ENCODE measurements around the gene CLP1. TPM values are rescaled to one million over a fixed set of nuclear protein-coding genes. Genes with fewer than 3 reads are reported as not detected.

The CLP1 gene
- total and polyA plus RNA-seq, 12 donors: 2.9 to 9.0 (median 7.1) TPM

DNA sequence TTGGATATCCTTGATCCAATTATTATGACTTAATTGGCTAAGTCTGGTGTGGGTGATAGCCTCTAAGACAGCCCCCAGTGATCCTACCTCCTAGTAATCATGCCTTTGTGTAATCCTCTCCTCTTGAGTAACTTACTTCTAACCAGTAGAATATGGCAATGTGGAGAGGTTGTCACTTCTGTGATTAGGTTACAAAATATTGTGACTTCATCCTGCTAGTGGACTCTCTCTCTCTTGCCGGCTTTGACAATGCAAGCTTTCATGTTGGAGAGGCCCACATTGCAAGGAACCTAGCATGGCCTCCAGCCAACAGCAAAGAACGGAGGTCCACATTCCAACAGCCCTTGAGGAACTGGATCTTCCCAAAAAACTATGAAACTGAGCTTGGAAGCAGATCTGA lies 27.4 kb upstream of the CLP1 start:
- Histone ChIP-seq H3K4me1 (no peaks in the 10 kb centered on the region), H3K36me3 (no peaks in the 10 kb centered on the region), H3K9me3 (no peaks in the 10 kb centered on the region), H3K27me3 (peaks cover 0 to 11% (median 0%) of the 10 kb centered on the region in 7 donors), H3K27ac (no peak overlapping the region), H3K4me3 (no peak overlapping the region)
- 57 to 59% methylated on average over 2 of the region's 2 CpGs for WGBS, 2 donors
- TF ChIP-seq, protein P1, sequence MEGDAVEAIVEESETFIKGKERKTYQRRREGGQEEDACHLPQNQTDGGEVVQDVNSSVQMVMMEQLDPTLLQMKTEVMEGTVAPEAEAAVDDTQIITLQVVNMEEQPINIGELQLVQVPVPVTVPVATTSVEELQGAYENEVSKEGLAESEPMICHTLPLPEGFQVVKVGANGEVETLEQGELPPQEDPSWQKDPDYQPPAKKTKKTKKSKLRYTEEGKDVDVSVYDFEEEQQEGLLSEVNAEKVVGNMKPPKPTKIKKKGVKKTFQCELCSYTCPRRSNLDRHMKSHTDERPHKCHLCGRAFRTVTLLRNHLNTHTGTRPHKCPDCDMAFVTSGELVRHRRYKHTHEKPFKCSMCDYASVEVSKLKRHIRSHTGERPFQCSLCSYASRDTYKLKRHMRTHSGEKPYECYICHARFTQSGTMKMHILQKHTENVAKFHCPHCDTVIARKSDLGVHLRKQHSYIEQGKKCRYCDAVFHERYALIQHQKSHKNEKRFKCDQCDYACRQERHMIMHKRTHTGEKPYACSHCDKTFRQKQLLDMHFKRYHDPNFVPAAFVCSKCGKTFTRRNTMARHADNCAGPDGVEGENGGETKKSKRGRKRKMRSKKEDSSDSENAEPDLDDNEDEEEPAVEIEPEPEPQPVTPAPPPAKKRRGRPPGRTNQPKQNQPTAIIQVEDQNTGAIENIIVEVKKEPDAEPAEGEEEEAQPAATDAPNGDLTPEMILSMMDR (IDR thresholded peaks at IDR 0.05): no peak
- ATAC-seq (no peak), DNase-seq (no peak)
- intact Hi-C loops (cut with DNase I): no loop called here

DNA sequence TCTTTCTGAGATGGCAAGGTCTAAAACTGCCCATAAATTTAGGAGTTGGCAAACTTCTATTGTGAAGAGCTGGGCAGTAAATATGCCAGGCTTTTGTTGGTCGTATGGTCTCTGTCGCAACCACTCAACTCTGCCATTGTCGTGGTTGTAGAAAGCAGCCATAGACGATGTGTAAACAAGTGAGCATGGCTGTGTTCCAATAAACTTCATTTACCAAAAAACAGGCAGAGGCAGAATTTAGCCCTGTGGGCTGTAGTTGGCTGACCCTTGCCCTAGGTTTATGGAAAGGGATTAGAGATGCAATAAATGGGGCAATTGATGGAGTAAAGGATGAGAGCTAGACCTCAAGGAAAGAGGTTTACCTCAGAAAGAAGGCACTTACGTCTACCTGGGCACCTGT lies 25.4 kb upstream of the CLP1 start:
- intact Hi-C loops (cut with DNase I): no loop called here
- Histone ChIP-seq H3K4me3 (no peak overlapping the region), H3K9me3 (no peaks in the 10 kb centered on the region), H3K27ac (no peak overlapping the region), H3K27me3 (peaks cover 0 to 13% (median 0%) of the 10 kb centered on the region in 7 donors), H3K4me1 (no peaks in the 10 kb centered on the region), H3K36me3 (no peaks in the 10 kb centered on the region)
- TF ChIP-seq, protein P1 (IDR thresholded peaks at IDR 0.05): no peak
- ATAC-seq (no peak), DNase-seq (no peak)
- whole genome bisulfite sequencing, 2 donors: 77 to 79% methylated on average over 5 of the region's 5 CpGs

DNA sequence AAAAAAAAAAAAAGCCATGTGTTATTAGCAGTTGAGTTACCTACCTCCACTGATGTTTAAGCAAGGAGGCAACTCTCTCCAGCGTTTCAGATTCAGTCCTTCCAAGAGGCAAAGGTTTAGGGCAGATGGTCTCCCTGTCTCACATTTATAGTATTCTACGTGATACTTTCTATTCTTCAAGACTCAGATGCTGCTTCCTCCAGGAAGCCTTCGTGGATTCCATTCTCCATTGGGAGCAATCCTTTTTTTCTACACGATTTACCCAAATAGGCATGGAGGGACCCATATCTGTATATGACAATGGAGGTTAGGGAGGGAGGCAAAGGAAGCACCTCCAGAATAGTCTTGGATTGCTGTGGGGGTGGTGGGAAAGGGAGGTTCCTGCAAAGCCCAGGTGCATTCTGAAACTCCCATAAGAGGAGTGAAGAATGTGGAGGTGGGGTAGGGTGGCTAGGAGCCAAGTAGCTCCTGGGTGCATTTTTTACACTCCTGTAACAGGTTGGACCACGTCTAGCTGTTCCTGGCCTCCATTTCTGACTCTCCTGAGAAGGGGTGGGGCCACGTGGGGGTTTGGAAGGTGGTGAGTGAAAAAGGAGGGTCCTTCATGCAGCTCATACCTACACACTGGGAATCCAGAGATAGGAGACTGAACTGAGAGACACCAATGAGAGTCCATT lies 24.0 kb upstream of the CLP1 start:
- peaks cover 0 to 27% (median 0%) of the 10 kb centered on the region in 7 donors for H3K27me3 ChIP-seq
- no peak overlapping the region for H3K27ac ChIP-seq
- no peak for DNase-seq
- intact Hi-C loops (cut with DNase I): no loop called here
- no peak overlapping the region for H3K4me3 ChIP-seq
- no peaks in the 10 kb centered on the region for H3K36me3 ChIP-seq
- peaks cover 4 to 9% (median 7%) of the 10 kb centered on the region in 9 donors for H3K4me1 ChIP-seq
- 78 to 85% methylated on average over 6 of the region's 6 CpGs for WGBS, 2 donors
- no peaks in the 10 kb centered on the region for H3K9me3 ChIP-seq
- no peak for ATAC-seq
- TF ChIP-seq, protein P1 (IDR thresholded peaks at IDR 0.05): no peak

DNA sequence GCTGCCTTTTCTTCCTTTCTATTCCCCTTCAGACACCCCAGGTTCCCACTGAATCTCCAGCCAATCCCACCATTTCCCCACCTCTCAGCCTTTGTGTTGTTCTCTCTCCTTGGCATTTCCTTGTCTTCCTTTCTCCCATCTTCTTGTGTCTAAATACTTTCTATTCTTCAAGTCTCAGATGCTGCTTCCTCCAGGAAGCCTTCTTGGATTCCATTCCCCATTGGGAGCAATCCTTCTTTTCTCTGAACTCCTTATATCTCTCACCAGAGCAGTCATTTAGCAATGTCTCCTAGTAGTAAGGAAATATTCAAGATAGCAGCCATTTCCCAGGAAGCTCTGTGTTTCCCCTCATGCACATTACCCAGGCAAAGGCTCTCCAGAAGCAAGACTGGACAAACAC lies 23.3 kb upstream of the CLP1 start:
- H3K4me1 ChIP-seq: peaks cover 5 to 13% (median 10%) of the 10 kb centered on the region in 9 donors
- no peaks in the 10 kb centered on the region for H3K36me3 ChIP-seq
- no peak overlapping the region for H3K4me3 ChIP-seq
- no peak overlapping the region for H3K27ac ChIP-seq
- no peaks in the 10 kb centered on the region for H3K9me3 ChIP-seq
- ATAC-seq: no peak
- H3K27me3 ChIP-seq: peaks cover 0 to 32% (median 0%) of the 10 kb centered on the region in 7 donors
- intact Hi-C loops (cut with DNase I): no loop called here
- TF ChIP-seq, protein P1 (IDR thresholded peaks at IDR 0.05): no peak
- no peak for DNase-seq

Measured in heart right ventricle (tissue), 16 donors.